Ascending aorta (tissue), 2 donors: ENCODE results near the gene TTC7B. TPM values are rescaled to one million over a fixed set of nuclear protein-coding genes. Genes with fewer than 3 reads are reported as not detected.

Experiments
- DNase-seq, 2 donors: peaks; one replicate each; pipeline ENCODE4 v3.0.0-alpha.2; 2019; ENCODE audit warnings: low spot score in 2 of 2
- H3K27ac ChIP-seq, 2 donors: fragments of 200-600 bp; sonication (generic); one replicate each; pipeline ENCODE4 v1.5.1; 2016 to 2017; ENCODE audit warnings: mild to moderate bottlenecking in 1 of 2
- H3K27me3 ChIP-seq: fragments of 200-600 bp; sonication (generic); one replicate; pipeline ENCODE4 v1.5.1; 2017
- H3K36me3 ChIP-seq, 2 donors: fragments of 200-600 bp; sonication (generic); one replicate each; pipeline ENCODE4 v1.5.1; 2016
- H3K4me1 ChIP-seq, 2 donors: fragments of 200-600 bp; sonication (generic); one replicate each; pipeline ENCODE4 v1.5.1; 2016 to 2017; ENCODE audit warnings: mild to moderate bottlenecking in 1 of 2
- H3K4me3 ChIP-seq, 2 donors: fragments of 200-600 bp; sonication (generic); one replicate each; pipeline ENCODE4 v1.5.1; 2016 to 2017; ENCODE audit warnings: mild to moderate bottlenecking in 1 of 2
- H3K9me3 ChIP-seq, 2 donors: fragments of 200-600 bp; sonication (generic); one replicate each; pipeline ENCODE4 v1.5.1; 2016
- CTCF ChIP-seq, 3 experiments: fragments of 200-600 bp in 2 of 3; fragments of 450-650 bp in 1 of 3; sonication (generic) in 2 of 3; IDR thresholded peaks; one replicate each; pipeline ENCODE4 v1.5.1; 2016 to 2019; ENCODE audit warnings: antibody characterized with exemption in 3 of 3, mild to moderate bottlenecking in 1 of 3, moderate library complexity in 1 of 3
- intact Hi-C: fragments of 100-400 bp; cut with DNase I; formaldehyde crosslinking; loops from one replicate; pipeline ENCODE4 v1.15.1; 2023
- total RNA-seq: library from RNA; depleted of rRNA; stranded (reverse); fragments of >200 nt; gene quantifications from one replicate; pipeline ENCODE4 v1.1.0, GENCODE V29; 2016

TTC7B gene
- total RNA-seq, 1 donor from 2014 or later = 18.5 TPM

GRCh38 chr14:90539996-90540395, 276.2 kb downstream of the TTC7B start:
- H3K27ac ChIP-seq = no peak overlapping the region
- DNase-seq = no peak
- H3K9me3 ChIP-seq = no peaks in the 10 kb centered on the region
- no peak overlapping the region for H3K4me3 ChIP-seq
- intact Hi-C loops = no loop called here
- TF ChIP-seq CTCF (IDR thresholded peaks at IDR 0.05) = no peak
- peaks cover 0 to under 1% of the 10 kb centered on the region in 2 donors for H3K4me1 ChIP-seq
- peaks cover 0 to 13% of the 10 kb centered on the region in 2 donors for H3K36me3 ChIP-seq
- H3K27me3 ChIP-seq = no peaks in the 10 kb centered on the region

- no peaks in the 10 kb centered on the region for H3K27me3 ChIP-seq
- H3K4me1 ChIP-seq = no peaks in the 10 kb centered on the region
- intact Hi-C loops = no loop called here
- DNase-seq = no peak
- H3K4me3 ChIP-seq = no peak overlapping the region
- H3K36me3 ChIP-seq = peaks cover 0 to 13% of the 10 kb centered on the region in 2 donors
- no peak for TF ChIP-seq CTCF (IDR thresholded peaks at IDR 0.05)
- H3K27ac ChIP-seq = no peak overlapping the region
- no peaks in the 10 kb centered on the region for H3K9me3 ChIP-seq
Measured at GRCh38 chr14:90539496-90539775, 276.8 kb downstream of the TTC7B start.

DNA sequence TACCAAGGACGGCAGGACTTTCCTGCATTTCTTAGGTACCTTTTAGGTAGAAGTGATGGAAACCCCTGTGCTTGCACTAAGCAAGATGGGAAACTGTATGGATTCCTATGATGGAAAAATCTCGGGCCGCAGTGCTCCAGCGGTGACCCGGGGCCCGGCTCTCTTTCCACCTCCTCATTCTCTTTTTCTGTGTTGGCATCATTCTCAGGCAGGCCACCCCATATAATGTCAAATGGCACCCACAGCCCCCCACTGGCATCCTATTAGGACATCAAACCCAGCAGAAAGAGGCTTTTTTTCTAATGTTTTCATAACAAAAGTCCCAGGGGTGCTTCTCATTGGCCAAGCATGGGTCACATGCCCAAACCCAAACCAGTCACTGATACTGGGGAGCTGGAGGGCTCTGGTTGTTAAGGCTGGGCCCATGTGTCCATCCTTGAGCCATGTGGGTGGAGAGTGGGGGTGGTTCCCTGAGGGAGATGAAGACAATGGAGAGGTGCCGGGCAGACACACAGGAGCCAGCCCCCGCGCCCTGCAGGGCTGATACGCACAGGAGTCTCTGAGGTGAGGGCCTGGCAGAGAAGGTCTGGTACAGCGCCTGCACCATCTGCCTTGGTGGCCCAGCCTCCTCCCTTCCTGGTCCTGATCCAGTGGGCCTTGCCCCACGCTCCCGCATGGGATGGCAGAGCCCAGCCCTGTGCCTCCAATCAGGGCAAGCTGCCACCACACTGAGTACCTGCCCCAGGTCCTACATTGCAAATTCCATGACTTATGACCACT, 277.3 kb downstream of the TTC7B start:
- intact Hi-C loops = no loop called here
- H3K4me3 ChIP-seq = no peak overlapping the region
- H3K27ac ChIP-seq = no peak overlapping the region
- no peaks in the 10 kb centered on the region for H3K4me1 ChIP-seq
- no peaks in the 10 kb centered on the region for H3K9me3 ChIP-seq
- H3K36me3 ChIP-seq = peaks cover 0 to 13% of the 10 kb centered on the region in 2 donors
- H3K27me3 ChIP-seq = no peaks in the 10 kb centered on the region
- DNase-seq = no peak
- no peak for TF ChIP-seq CTCF (IDR thresholded peaks at IDR 0.05)

- Histone ChIP-seq H3K36me3 (peaks cover 0 to 13% of the 10 kb centered on the region in 2 donors), H3K4me1 (no peaks in the 10 kb centered on the region), H3K27ac (no peak overlapping the region), H3K27me3 (no peaks in the 10 kb centered on the region), H3K9me3 (no peaks in the 10 kb centered on the region), H3K4me3 (no peak overlapping the region)
- no peak for TF ChIP-seq CTCF (IDR thresholded peaks at IDR 0.05)
- intact Hi-C loops = no loop called here
- no peak for DNase-seq
Measured at GRCh38 chr14:90538095-90538494, 278.1 kb downstream of the TTC7B start.

DNA sequence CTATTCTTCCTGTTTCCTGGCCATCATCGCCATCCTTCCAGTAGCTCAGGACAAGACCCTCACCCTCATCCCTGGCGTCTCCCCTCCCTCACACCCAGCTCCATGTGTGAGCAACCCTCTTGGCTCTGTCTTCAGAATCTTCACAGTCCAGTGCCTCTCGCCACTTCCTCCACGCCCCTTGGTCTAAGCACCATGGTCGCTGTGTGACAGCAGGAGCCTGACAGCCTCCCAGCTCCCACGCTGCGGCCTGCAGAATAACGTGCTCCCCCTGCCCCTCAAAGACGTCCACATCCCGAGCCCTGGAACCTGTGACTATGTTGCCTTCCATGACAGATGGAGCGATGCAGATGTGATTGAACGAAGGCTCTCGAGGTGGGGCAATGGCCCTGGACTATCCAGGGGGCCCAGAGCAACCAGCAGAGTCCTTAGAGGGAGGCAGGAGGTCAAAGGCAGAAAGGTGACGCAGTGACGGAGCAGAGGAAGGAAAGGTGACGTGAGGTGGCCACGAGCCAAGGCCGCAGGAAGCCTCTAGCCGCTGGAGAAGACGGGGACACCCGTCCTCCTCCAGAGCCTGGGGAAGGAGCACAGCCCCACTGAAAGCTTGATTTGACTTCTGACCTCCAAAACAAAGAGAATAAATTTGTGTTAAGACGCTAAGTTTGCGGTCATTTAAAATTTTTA, 279.6 kb downstream of the TTC7B start:
- H3K4me1 ChIP-seq = no peaks in the 10 kb centered on the region
- intact Hi-C loops = no loop called here
- no peaks in the 10 kb centered on the region for H3K9me3 ChIP-seq
- no peak overlapping the region for H3K4me3 ChIP-seq
- H3K36me3 ChIP-seq = peaks cover 0 to 13% of the 10 kb centered on the region in 2 donors
- no peaks in the 10 kb centered on the region for H3K27me3 ChIP-seq
- H3K27ac ChIP-seq = no peak overlapping the region
- no peak for TF ChIP-seq CTCF (IDR thresholded peaks at IDR 0.05)
- DNase-seq = no peak
